RWPE1 (cell line): ENCODE data around the gene TEX2.
"Not testable (repeated sequence)": the region's sequence is repeated elsewhere in the genome, so short reads cannot be mapped to it uniquely, and the experiment has no call there.

ENCODE experiments used
- CTCF ChIA-PET: fragments of 350-600 bp; sonication (Branson Sonifier 250); formaldehyde crosslinking; extraction: SDS; loops from one replicate; lab custom pipeline; 2021; lab: Yijun Ruan, JAX
- POLR2A ChIA-PET: fragments of 400-600 bp; formaldehyde crosslinking; extraction: SDS; loops from one replicate; lab custom pipeline; 2020; ENCODE audit warnings: antibody characterized with exemption; ENCODE audit not compliant: low non-redundant PET; lab: Yijun Ruan, JAX
- DNase-seq: peaks from one replicate; pipeline ENCODE4 v3.0.0; 2012; ENCODE audit warnings: low spot score
- H3K27ac ChIP-seq: fragments of 450-650 bp; 2 replicates; pipeline ENCODE4 v1.5.1; 2017
- TF ChIP-seq, protein P1 (sequence below): fragments of 450-650 bp; conservative IDR thresholded peaks from 2 replicates; pipeline ENCODE4 v1.5.1; 2017; ENCODE audit warnings: low read depth, mild to moderate bottlenecking

Gene TEX2

DNA sequence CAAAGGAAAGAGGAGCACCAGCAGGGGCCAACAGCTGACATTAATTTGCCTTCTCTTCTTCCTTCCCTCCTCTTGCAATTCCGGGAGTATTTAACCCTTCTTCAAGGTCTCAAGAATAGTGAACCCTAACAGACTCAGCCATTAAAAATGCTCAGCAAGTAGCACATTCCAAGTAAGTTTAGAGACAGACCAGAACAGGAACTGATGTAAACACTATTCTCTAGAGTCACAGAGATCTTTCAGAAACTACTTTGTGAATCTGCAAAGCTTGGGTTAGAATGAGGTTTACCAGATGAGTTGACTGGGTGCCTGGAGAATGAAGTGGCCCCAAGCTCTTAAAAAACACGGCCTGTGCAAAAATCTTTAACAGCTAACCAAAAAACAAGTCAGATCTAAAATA lies 50.9 kb downstream of the TEX2 start:
- ChIA-PET POLR2A (no interaction called here), CTCF (interaction anchor here (0.6 kb wide), 1 partner anchor 149 kb away, joined by 3 read pairs; no protein-coding TSS in a partner anchor)
- no peak overlapping the region for H3K27ac ChIP-seq

DNA sequence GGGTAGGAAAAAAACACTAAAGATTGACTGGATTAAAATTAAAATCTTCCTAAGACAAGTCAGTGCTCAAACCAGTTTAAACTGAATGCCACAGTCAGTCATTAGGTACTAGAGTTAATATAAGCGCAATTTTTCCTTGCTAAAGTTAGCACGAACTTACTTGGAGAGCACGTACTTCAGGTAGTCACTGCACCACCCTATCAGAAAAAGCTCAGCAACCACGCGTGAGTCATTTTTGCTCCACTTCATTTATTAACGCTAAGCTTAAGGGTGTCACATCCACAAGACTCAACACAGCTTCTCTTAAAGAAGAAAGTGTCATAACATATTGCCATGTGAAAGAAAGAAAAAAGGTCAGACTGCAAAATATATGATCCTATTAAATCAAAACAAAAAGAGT lies 53.1 kb downstream of the TEX2 start:
- peak; percentile 25 for DNase-seq
- H3K27ac ChIP-seq: no peak overlapping the region
- ChIA-PET CTCF (interaction anchor here (0.8 kb wide), 1 partner anchor 82 kb away, joined by 3 read pairs; no protein-coding TSS in a partner anchor), POLR2A (interaction anchor here (0.9 kb wide), 1 partner anchor 64 kb away, joined by 8 read pairs; no protein-coding TSS in a partner anchor)
- TF ChIP-seq, protein P1, sequence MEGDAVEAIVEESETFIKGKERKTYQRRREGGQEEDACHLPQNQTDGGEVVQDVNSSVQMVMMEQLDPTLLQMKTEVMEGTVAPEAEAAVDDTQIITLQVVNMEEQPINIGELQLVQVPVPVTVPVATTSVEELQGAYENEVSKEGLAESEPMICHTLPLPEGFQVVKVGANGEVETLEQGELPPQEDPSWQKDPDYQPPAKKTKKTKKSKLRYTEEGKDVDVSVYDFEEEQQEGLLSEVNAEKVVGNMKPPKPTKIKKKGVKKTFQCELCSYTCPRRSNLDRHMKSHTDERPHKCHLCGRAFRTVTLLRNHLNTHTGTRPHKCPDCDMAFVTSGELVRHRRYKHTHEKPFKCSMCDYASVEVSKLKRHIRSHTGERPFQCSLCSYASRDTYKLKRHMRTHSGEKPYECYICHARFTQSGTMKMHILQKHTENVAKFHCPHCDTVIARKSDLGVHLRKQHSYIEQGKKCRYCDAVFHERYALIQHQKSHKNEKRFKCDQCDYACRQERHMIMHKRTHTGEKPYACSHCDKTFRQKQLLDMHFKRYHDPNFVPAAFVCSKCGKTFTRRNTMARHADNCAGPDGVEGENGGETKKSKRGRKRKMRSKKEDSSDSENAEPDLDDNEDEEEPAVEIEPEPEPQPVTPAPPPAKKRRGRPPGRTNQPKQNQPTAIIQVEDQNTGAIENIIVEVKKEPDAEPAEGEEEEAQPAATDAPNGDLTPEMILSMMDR: no peak

More for the DNA sequence above, 50.9 kb downstream of the TEX2 start:
- no peak for DNase-seq
- TF ChIP-seq, protein P1: no peak

DNA sequence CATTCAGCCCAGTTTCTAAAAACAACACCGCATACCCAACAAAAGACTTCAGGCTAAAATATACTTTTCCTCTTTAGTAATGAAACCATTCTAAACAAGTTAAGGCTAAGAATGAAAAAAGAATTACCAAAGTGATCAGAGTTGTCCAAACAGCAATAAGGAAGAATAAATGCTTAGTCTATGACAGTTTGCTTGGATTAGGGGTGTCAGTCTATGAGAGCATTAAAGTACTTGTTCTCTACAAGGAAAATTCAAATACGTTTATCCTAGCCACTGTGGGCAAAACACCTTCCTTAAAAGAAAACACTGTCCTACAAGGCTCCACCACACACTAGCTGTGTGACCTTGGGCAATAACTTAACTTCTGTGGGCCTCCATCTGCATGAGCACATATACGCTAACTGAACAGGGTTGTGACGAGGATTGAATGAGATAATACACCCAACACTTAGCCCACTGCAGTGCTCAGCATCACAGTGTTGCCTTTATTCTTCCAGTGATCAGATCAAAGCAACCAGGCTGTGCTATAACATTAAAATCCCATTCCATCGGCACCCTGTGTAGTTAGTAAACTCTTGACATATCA lies 53.6 kb downstream of the TEX2 start:
- TF ChIP-seq, protein P1: no peak
- ChIA-PET CTCF (interaction anchor here (0.7 to 0.8 kb wide), 2 partner anchors 32 to 82 kb away, joined by 3 read pairs; no protein-coding TSS in a partner anchor), POLR2A (interaction anchor here (0.9 kb wide), 1 partner anchor 63 kb away, joined by 8 read pairs; no protein-coding TSS in a partner anchor)
- no peak for DNase-seq
- no peak overlapping the region for H3K27ac ChIP-seq

DNA sequence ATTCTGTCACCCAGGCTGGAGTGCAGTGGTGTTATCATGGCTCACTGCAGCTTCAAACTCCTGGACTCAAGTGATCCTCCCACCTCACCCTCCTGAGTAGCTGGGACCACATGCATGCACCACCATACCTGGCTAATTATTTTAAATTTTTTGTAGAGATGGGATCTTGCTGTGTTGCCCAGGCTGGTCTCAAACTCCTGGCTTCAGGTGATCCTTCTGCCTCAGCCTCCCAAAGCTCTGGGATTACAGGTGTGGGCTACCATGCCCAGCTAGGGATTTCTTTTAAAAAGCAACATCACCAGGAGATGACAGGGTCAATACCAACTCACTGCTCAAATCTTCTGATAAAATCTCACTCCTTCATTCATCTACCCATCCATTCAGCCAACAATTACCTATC lies 54.4 kb downstream of the TEX2 start:
- CTCF ChIA-PET: interaction anchor here (0.7 kb wide), 1 partner anchor 31 kb away, joined by 3 read pairs; no protein-coding TSS in a partner anchor
- H3K27ac ChIP-seq, POLR2A ChIA-PET, DNase-seq: not testable (repeated sequence)

DNA sequence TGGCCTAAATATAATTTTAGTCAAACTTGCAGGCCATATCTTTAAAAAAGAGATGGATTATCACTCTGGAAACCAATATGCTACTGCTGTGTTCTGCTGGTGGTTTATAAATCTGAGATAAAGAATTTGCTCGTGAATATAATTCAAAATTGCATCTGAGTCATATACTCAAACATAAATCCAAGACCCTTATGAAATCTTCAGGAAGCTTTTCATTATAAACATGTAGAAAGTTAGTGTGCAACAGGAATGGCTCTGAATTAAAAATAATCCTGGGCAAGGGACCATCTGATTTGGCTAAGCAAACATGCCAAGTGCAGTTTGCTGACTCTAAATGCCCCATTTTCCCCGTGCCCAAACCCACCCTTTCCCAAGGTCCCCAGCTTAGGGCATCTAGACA lies 57.3 kb downstream of the TEX2 start:
- TF ChIP-seq, protein P1: no peak
- ChIA-PET CTCF (no interaction called here), POLR2A (no interaction called here)
- DNase-seq: no peak
- no peak overlapping the region for H3K27ac ChIP-seq

DNA sequence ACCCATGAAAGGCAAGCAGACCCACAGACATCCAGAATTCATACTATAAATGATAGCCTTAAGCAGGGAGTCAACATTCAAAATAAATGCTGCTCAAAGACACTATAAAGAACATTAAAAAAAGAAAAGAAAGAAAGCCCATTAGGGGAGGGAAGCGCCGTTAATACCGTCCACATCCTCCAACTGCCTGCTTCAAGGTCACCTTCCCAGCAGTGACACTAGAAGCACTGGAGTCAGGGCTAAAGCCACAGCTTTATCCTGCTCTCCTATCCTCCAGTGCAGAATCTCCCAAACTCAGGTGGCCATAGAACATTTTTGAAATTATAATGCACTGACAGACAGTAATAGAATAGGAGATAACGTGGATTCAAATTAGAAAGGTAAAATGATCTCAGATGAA lies 59.4 kb downstream of the TEX2 start:
- CTCF ChIA-PET: no interaction called here

More for the DNA sequence above, 59.4 kb downstream of the TEX2 start:
- H3K27ac ChIP-seq: no peak overlapping the region
- DNase-seq: no peak
- TF ChIP-seq, protein P1: no peak
- POLR2A ChIA-PET: no interaction called here
